Measurements from ENCODE around the gene SLX4IP.

SLX4IP gene

GRCh38 chr20:10553326-10553984, 118.3 kb downstream of the SLX4IP start:
- Histone ChIP-seq H3K4me3 (no peak overlapping the region), H3K4me1 (peaks cover 0 to 76% (median 46%) of the 10 kb centered on the region in 4 donors), H3K27ac (peak overlapping the region in 1 of 2 donors; percentile 46), H3K27me3 (no peaks in the 10 kb centered on the region), H3K9me3 (no peaks in the 10 kb centered on the region), H3K36me3 (no peaks in the 10 kb centered on the region)
- TF ChIP-seq, protein P1, sequence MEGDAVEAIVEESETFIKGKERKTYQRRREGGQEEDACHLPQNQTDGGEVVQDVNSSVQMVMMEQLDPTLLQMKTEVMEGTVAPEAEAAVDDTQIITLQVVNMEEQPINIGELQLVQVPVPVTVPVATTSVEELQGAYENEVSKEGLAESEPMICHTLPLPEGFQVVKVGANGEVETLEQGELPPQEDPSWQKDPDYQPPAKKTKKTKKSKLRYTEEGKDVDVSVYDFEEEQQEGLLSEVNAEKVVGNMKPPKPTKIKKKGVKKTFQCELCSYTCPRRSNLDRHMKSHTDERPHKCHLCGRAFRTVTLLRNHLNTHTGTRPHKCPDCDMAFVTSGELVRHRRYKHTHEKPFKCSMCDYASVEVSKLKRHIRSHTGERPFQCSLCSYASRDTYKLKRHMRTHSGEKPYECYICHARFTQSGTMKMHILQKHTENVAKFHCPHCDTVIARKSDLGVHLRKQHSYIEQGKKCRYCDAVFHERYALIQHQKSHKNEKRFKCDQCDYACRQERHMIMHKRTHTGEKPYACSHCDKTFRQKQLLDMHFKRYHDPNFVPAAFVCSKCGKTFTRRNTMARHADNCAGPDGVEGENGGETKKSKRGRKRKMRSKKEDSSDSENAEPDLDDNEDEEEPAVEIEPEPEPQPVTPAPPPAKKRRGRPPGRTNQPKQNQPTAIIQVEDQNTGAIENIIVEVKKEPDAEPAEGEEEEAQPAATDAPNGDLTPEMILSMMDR (IDR thresholded peaks at IDR 0.05), result peak; percentile 79 to 85
- intact Hi-C loops (cut with DNase I; ENCODE audit: low total_unique reads), result loop anchor here (5.0 kb wide), 3 partner anchors 81 to 719 kb away; partner anchors contain the start of gene JAG1
- DNase-seq, result peak; percentile 74 to 83

DNA sequence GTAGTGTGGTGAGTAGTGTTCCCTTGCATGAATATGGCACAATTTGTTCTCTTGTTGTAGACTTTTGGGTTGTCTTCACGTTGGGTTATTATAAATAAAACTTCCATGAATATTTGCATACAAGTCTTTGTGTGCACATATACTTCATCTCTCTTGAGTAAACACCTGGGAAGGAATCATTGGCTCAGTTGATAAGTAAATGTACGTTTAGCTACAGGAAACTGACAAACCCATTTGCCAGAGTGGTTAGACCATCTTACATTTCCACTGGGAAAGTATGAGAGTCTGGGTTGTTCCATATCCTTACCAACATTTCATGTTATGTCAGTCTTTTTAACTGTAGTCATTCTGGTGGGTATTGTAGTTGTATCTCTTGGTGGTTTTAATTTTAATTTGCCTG, 119.2 kb downstream of the SLX4IP start:
- Histone ChIP-seq H3K36me3 (no peaks in the 10 kb centered on the region), H3K9me3 (no peaks in the 10 kb centered on the region), H3K27ac (peak overlapping the region in 1 of 2 donors; percentile 9), H3K4me1 (peaks cover 0 to 85% (median 50%) of the 10 kb centered on the region in 4 donors), H3K4me3 (no peak overlapping the region), H3K27me3 (no peaks in the 10 kb centered on the region)
- no peak for DNase-seq
- intact Hi-C loops (cut with DNase I; ENCODE audit: low total_unique reads), result loop anchor here (5.0 kb wide), 3 partner anchors 82 to 718 kb away; partner anchors contain the start of gene JAG1
- TF ChIP-seq, protein P1 (IDR thresholded peaks at IDR 0.05), result no peak

DNA sequence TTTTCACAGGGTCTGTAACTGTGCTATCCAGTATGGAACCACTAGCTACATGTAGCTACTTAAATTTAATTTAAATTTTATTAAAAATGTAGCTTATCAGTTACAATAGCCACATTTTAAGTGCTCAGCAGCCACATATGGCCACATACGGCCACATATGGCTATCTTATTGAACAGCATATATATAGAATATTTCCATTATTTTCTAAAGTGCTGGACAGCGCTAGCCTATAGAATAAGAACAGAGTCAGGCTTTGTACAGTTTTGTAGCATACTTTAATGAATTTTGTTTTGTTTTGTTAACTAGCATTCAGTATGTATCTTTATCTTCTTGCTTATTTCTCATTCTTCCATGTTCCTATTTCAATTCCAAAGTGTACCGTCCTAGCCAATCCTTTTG, 120.3 kb downstream of the SLX4IP start:
- Histone ChIP-seq H3K4me1 (peaks cover 0 to 96% (median 54%) of the 10 kb centered on the region in 4 donors), H3K36me3 (no peaks in the 10 kb centered on the region), H3K27ac (peak overlapping the region; percentile 69 to 78), H3K27me3 (no peaks in the 10 kb centered on the region), H3K4me3 (no peak overlapping the region), H3K9me3 (no peaks in the 10 kb centered on the region)
- intact Hi-C loops (cut with DNase I; ENCODE audit: low total_unique reads), result loop anchor here (5.0 kb wide), 3 partner anchors 52 to 107 kb away; no protein-coding TSS in a partner anchor
- TF ChIP-seq, protein P1 (IDR thresholded peaks at IDR 0.05), result no peak
- DNase-seq, result no peak

GRCh38 chr20:10555865-10556308, 120.8 kb downstream of the SLX4IP start:
- Histone ChIP-seq H3K4me1 (peaks cover 0 to 96% (median 51%) of the 10 kb centered on the region in 4 donors), H3K4me3 (peak overlapping the region; percentile 1 to 18), H3K27me3 (no peaks in the 10 kb centered on the region), H3K36me3 (no peaks in the 10 kb centered on the region), H3K9me3 (no peaks in the 10 kb centered on the region), H3K27ac (peak overlapping the region; percentile 69 to 78)
- no peak for DNase-seq
- intact Hi-C loops (cut with DNase I; ENCODE audit: low total_unique reads), result loop anchor here (5.0 kb wide), 3 partner anchors 51 to 106 kb away; no protein-coding TSS in a partner anchor
- TF ChIP-seq, protein P1 (IDR thresholded peaks at IDR 0.05), result no peak

- no peaks in the 10 kb centered on the region for H3K36me3 ChIP-seq
- no peaks in the 10 kb centered on the region for H3K27me3 ChIP-seq
- H3K27ac ChIP-seq, result peak overlapping the region; percentile 69 to 78
- intact Hi-C loops (cut with DNase I; ENCODE audit: low total_unique reads), result loop anchor here (5.0 kb wide), 3 partner anchors 51 to 106 kb away; no protein-coding TSS in a partner anchor
- no peak for DNase-seq
- no peaks in the 10 kb centered on the region for H3K9me3 ChIP-seq
- TF ChIP-seq, protein P1 (IDR thresholded peaks at IDR 0.05), result no peak
- H3K4me3 ChIP-seq, result peak overlapping the region in 1 of 2 donors; percentile 1
- peaks cover 0 to 90% (median 47%) of the 10 kb centered on the region in 4 donors for H3K4me1 ChIP-seq
Observed at GRCh38 chr20:10556519-10557083, 121.5 kb downstream of the SLX4IP start.
